HUES48 (cell line): ENCODE results near the gene RUFY2.

ENCODE experiments used
- H3K27ac ChIP-seq: one replicate; pipeline ENCODE4 v1.7.0; 2013; ENCODE audit warnings: low read depth, low read length, inconsistent platforms
- H3K27me3 ChIP-seq: 2 replicates; pipeline ENCODE4 v1.6.1; 2013; ENCODE audit warnings: mild to moderate bottlenecking, low read length; ENCODE audit not compliant: control insufficient read depth, insufficient read depth
- H3K36me3 ChIP-seq: 2 replicates; pipeline ENCODE4 v1.6.1; 2013; ENCODE audit warnings: low read length; ENCODE audit not compliant: control insufficient read depth, insufficient read depth
- H3K4me1 ChIP-seq: 2 replicates; pipeline ENCODE4 v1.6.1; 2013; ENCODE audit warnings: mild to moderate bottlenecking, low read length; ENCODE audit not compliant: control insufficient read depth, insufficient read depth
- H3K4me3 ChIP-seq: 2 replicates; pipeline ENCODE4 v1.5.1; 2013; ENCODE audit warnings: mild to moderate bottlenecking, low read depth, low read length
- H3K9ac ChIP-seq: 2 replicates; pipeline ENCODE4 v1.6.1; 2013; ENCODE audit warnings: mild to moderate bottlenecking, low read depth, low read length, moderate library complexity
- H3K9me3 ChIP-seq: 2 replicates; pipeline ENCODE4 v1.6.1; 2013; ENCODE audit warnings: low read length; ENCODE audit not compliant: control insufficient read depth, insufficient read depth

The RUFY2 gene

DNA sequence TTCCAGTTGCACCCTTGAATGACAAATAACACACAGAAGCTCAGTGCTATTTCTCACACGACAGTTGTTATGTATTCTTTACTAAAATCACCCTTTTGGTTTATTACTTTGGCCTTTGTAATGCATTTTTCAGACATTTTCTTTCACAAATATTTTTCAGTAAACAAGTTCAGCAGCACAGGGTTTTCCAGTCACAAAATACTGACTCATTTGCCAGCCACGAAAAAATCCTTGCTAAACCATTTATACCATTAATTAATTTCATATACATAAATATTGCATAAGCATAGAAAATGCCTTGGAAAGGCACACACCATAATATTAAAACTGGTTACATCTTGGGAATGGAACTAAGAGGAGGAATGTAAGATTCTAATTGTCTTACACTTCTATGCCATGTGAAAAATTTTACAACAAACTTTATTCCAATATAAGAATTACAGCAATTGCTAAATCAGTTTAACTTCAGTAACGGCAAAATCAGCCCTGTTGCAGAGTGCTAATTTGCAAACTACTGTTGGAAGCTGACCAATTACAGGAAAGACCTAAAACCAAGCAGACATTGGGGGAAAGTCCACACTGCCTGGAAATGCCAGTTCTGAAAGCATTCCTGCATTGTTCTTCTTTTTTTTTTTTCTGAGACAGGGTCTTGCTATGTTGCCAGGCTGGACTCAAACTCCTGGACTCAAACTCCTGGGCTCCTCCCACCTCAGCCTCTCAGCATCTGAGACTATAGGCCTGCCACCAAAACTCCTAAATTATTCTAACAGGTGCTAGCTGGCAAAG lies 42.8 kb downstream of the RUFY2 start:
- no peak overlapping the region for H3K9ac ChIP-seq
- no peaks in the 10 kb centered on the region for H3K27me3 ChIP-seq
- H3K4me3 ChIP-seq: no peak overlapping the region
- H3K27ac ChIP-seq: no peak overlapping the region
- H3K9me3 ChIP-seq: no peaks in the 10 kb centered on the region
- H3K4me1 ChIP-seq: no peaks in the 10 kb centered on the region
- H3K36me3 ChIP-seq: peaks cover 26% of the 10 kb centered on the region

DNA sequence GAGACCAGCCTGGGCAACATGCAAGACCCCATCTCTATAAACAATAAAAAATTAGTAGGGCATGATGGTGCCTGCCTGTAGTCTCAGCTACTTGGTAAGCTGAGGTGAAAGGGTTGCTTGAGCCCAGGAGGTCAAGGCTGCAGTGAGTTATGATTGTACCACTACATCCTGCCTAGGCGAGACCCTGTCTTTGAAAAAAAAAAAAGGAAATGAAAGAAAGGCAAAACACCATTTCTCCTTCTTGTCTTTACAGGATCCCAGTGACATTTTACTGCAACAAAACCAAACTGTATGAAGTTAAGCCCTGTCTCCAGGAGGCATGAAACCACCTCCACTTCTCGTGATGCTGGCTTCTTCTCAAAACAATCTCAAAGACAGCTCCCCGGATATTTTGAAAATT lies 44.5 kb downstream of the RUFY2 start:
- H3K27me3 ChIP-seq: no peaks in the 10 kb centered on the region
- no peak overlapping the region for H3K27ac ChIP-seq
- H3K9me3 ChIP-seq: no peaks in the 10 kb centered on the region
- H3K36me3 ChIP-seq: peaks cover 30% of the 10 kb centered on the region
- H3K9ac ChIP-seq: no peak overlapping the region
- H3K4me1 ChIP-seq: no peaks in the 10 kb centered on the region
- H3K4me3 ChIP-seq: no peak overlapping the region

DNA sequence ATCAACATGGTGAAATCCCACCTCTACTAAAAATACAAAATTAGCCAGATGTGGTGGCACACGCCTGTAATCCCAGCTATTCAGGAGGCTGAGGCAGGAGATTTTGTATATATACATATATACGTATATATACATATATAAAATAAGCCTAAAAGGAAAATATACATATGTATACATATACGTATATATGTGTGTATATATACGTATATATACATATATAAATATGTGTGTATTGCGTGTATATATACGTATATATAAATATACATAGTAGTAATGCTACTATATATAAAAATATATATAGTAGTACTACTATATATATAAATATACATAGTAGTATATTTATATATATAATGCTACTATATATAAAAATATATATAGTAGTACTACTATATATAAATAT lies 47.9 kb downstream of the RUFY2 start:
- H3K9me3 ChIP-seq: no peaks in the 10 kb centered on the region
- peaks cover 37% of the 10 kb centered on the region for H3K36me3 ChIP-seq
- H3K4me1 ChIP-seq: no peaks in the 10 kb centered on the region

DNA sequence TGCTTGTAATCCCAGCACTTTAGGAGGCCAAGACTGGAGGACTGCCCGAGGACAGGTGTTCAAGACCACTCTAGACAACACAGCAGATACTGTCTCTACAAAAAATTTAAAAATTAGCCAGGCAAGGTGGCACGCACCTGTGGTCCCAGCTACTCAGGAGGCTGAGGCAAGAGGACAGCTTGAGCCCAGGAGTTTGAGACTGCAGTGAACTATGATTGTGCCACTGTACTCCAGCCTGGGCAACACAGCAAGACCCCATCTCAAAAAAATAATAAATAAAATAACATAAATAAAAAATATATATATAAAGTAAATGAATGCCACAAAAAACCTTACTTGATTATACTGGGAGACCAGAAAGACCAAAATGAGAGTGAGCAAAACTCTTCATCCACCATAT lies 53.5 kb downstream of the RUFY2 start:
- H3K9me3 ChIP-seq: no peaks in the 10 kb centered on the region
- no peaks in the 10 kb centered on the region for H3K4me1 ChIP-seq
- no peak overlapping the region for H3K27ac ChIP-seq
- no peak overlapping the region for H3K9ac ChIP-seq
- H3K36me3 ChIP-seq: peaks cover 27% of the 10 kb centered on the region
- H3K4me3 ChIP-seq: no peak overlapping the region
- H3K27me3 ChIP-seq: no peaks in the 10 kb centered on the region

More for the DNA sequence above, 47.9 kb downstream of the RUFY2 start:
- Histone ChIP-seq H3K9ac (no peak overlapping the region), H3K4me3 (no peak overlapping the region), H3K27ac (no peak overlapping the region), H3K27me3 (no peaks in the 10 kb centered on the region)

DNA sequence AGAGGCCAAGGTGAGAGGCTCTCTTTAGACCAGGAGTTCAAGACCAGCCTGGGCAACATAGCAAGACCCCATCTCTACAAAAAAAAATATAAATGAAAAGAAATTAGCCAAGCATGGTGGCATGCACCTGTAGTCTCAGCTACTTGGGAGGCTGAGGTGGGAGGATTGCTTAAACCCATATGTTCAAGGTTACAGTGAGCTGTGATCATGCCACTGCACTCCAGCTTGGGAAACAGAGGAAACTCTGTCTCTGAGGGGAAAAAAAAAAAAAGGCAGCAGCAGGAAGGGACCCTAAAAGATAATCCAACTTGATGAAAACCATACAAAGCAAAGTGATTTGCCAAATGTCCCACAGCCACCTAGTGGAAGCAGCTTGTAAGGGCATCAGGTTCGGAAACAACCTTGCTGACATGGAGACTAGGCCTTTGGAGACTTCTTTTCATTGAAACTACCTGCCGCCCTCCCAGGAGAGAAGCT lies 58.8 kb downstream of the RUFY2 start:
- Histone ChIP-seq H3K9me3 (no peaks in the 10 kb centered on the region), H3K36me3 (peaks cover 47% of the 10 kb centered on the region), H3K27me3 (no peaks in the 10 kb centered on the region), H3K9ac (no peak overlapping the region), H3K27ac (no peak overlapping the region), H3K4me1 (no peaks in the 10 kb centered on the region), H3K4me3 (no peak overlapping the region)

DNA sequence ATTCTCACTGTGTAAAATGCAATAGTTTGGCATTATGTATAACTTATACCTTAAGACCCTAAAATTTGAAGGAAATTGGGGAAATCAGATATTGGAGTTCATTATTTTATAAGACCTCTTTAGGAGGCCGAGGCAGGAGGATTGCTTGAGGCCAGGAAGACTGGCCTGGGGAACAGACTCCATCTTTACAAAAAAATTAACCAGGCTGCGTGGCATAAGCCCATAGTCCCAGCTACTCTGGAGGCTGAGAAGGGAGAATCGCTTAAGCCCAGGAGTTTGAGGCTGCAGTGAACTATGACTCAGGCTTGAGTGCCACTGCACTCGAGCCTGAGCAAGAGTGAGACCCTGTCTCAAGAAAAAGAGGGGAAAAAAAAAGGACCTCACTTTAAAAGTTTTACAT lies 60.3 kb downstream of the RUFY2 start:
- Histone ChIP-seq H3K36me3 (peaks cover 50% of the 10 kb centered on the region), H3K4me1 (no peaks in the 10 kb centered on the region), H3K27ac (no peak overlapping the region), H3K27me3 (no peaks in the 10 kb centered on the region), H3K9me3 (no peaks in the 10 kb centered on the region), H3K4me3 (no peak overlapping the region), H3K9ac (no peak overlapping the region)

DNA sequence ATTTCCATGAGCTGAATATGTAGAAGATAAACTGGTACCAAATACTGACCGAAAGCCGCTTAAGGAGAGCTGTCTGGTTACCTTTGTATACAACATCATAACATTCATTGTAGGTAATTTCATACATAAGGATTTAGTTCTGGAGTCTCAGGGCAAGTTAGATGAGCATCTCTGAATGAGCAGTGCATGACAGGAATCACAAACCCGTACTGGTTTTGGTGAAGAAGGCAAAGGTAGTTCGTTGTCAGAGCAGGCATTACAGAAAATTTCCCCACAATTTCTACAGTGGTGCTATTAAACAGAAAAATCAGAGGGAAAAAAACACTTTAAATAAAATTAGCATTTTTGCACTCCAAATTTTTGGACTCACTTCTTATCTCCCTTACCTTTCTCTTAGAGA lies 61.5 kb downstream of the RUFY2 start:
- no peak overlapping the region for H3K4me3 ChIP-seq
- no peak overlapping the region for H3K27ac ChIP-seq
- H3K9me3 ChIP-seq: no peaks in the 10 kb centered on the region
- H3K27me3 ChIP-seq: no peaks in the 10 kb centered on the region
- H3K36me3 ChIP-seq: peaks cover 61% of the 10 kb centered on the region
- H3K4me1 ChIP-seq: no peaks in the 10 kb centered on the region
- no peak overlapping the region for H3K9ac ChIP-seq

DNA sequence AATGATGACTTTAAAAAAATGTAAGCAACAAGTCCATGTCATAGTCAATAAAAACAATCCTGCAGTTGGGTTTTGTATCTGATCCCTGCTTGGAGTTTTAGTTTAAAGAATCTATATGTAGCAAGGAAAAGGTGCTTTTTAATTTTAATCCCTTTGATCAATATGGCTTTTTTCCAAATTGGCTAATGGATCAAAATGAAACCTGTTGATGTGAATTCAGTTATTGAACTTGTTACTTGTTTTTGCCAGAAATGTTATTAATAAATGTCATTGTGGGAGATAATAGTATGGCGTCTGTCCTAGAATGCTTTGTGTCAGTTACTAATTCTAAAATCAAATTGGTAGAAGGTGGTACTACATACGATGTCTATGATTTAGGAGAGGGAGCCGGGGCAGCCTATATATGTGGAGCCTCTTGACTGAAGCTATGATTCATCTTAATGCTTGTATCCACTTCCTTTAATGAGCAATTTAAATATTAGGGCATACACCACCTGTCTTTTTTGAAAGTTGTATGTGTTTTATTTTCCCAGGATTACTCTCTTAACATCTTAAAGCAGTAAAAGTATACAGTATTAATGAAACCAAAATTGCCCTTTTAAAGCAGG lies 64.1 kb downstream of the RUFY2 start:
- Histone ChIP-seq H3K4me3 (no peak overlapping the region), H3K9me3 (no peaks in the 10 kb centered on the region), H3K27me3 (no peaks in the 10 kb centered on the region), H3K4me1 (no peaks in the 10 kb centered on the region), H3K36me3 (peaks cover 85% of the 10 kb centered on the region), H3K9ac (no peak overlapping the region), H3K27ac (no peak overlapping the region)

DNA sequence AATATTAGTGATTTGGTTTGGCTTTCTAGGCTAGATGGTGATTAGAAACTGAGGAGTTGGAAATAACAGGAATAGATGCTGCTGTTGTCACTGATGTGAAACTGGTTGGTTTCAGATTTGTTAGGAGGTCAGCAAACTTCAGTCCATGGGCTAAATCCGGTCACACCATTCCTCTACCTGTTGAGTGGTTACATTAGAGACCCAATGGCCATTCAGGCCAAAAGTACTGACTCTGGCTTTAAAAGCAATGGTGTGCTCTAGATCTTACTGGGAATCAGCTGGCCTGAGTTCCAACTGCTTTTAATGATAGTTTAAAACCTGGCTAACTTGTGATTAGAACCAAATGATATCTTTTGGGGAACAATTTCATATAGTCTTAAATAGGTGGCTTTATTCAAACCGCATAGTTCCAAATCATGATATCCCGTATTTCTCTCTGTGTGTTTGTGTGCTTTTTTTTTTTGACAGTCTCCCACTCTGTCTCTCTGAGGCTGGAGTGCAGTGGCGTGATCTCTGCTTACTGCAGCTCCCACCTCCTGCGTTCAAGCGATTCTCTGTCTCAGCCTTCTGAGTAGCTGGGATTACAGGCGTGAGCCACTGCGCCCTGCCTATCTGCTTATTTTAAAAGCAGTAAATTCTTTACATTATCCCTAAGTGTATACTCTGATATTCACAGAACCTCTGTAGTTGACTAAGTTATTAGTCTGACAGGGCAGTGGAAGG lies 66.6 kb downstream of the RUFY2 start:
- H3K9me3 ChIP-seq: no peaks in the 10 kb centered on the region
- H3K9ac ChIP-seq: no peak overlapping the region
- no peak overlapping the region for H3K4me3 ChIP-seq
- H3K27me3 ChIP-seq: no peaks in the 10 kb centered on the region
- no peak overlapping the region for H3K27ac ChIP-seq
- peaks cover 96% of the 10 kb centered on the region for H3K36me3 ChIP-seq
- H3K4me1 ChIP-seq: peaks cover 10% of the 10 kb centered on the region

DNA sequence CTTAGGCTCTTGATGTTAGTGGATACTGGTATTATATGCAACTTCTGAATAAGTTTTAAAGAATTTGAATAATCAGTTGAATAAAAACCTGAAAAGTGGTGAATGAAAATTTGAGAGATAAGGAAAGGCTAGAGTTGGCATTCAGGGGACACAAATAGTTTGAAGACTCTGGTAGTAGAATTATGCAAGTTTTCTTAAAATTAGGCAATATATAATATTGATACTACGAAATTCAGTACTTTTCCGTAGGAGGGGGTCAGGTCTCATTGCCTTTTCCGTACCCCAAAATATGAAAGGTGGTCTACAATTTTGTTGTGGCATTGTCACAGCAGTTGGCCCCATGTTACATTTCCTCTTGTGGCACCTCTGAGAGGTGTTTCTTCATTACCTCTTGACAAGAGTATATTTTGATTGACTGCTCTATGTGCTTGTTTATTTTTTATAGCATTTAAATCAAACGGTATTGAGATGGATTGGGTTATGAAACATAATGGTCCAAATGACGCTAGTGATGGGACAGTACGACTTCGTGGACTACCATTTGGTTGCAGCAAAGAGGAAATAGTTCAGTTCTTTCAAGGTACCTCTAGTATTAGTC lies 70.2 kb downstream of the RUFY2 start:
- Histone ChIP-seq H3K9me3 (no peaks in the 10 kb centered on the region), H3K9ac (no peak overlapping the region), H3K27me3 (no peaks in the 10 kb centered on the region), H3K4me3 (no peak overlapping the region), H3K36me3 (peaks cover 67% of the 10 kb centered on the region), H3K4me1 (peaks cover 19% of the 10 kb centered on the region), H3K27ac (no peak overlapping the region)
